Measurements from ENCODE around the gene SORBS1.
"Not testable (repeated sequence)": the region's sequence is repeated elsewhere in the genome, so short reads cannot be mapped to it uniquely, and the experiment has no call there.

The SORBS1 gene

DNA sequence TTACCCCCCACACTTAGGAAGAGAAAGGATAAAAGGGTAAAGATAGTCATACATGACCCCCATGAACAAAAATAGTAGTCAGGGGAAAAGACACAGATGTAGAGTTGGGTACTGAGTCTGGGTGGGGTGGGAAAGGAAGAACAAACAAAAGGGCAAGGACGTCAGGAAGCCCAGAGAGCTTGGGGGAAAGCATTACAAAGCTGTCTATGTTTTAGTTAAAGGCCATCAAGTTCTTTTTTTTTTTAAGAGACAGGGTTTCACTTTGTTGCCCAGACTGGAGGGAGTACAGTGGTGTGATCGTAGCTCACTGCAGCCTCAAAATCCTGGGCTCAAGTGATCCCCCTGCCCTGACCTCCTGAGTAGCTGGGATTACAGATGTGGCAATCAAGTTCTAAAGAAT, 172.0 kb downstream of the SORBS1 start:
- no peak for DNase-seq (ENCODE audit: low read depth in 2 of 2)

DNA sequence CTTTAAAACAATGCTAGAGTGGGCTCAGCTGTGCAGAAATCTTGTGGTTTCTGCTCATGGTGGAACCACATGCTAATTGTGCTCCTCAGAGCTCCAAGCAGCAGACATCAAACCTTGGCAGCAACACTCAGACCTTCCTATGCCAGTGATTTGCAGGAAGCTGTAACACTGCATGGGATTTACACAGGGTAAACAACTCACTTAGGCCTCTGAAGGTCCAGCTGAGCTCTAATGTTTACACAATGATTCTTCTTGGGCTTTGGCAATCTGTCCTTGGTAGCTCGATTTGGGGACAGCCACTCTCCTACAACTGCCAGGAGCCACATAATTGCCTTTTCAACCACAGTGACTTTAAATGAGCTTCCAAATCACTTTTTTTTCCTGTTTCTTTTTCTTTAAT, 172.6 kb downstream of the SORBS1 start:
- no peak for DNase-seq (ENCODE audit: low read depth in 2 of 2)

- DNase-seq (ENCODE audit: low read depth in 2 of 2), result no peak
Measured at GRCh38 chr10:95388109-95388471, 173.1 kb downstream of the SORBS1 start.

- no peak for DNase-seq (ENCODE audit: low read depth in 2 of 2)
Measured at GRCh38 chr10:95384011-95384704, 177.0 kb downstream of the SORBS1 start.

DNA sequence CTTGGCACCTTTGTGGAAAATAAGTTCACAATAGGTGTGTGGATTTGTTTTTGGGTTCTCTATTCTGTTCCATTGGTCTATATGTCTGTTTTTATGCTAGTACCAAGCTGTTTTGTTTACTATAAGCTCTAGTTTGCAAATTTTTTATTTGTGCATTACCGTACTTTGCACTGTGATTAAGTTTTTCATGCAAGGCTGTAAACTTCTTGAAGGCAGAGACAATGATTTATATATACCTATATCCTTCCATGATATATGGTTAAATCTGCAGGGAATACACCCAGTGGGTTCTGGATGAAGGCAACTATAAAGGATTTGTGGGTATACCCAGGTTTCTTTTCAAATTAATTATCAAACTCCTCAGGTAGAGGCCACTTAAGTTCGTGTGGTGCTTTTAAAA, 178.6 kb downstream of the SORBS1 start:
- DNase-seq (ENCODE audit: low read depth in 2 of 2), result no peak

- DNase-seq (ENCODE audit: low read depth in 2 of 2), result no peak
Measured at GRCh38 chr10:95382174-95382573, 179.0 kb downstream of the SORBS1 start.

- no peak for DNase-seq (ENCODE audit: low read depth in 2 of 2)
Measured at GRCh38 chr10:95377950-95378349, 183.2 kb downstream of the SORBS1 start.

- no peak for DNase-seq (ENCODE audit: low read depth in 2 of 2)
Measured at GRCh38 chr10:95375418-95375817, 185.8 kb downstream of the SORBS1 start.

GRCh38 chr10:95374597-95375209, 186.5 kb downstream of the SORBS1 start:
- peak; percentile 11 to 24 for DNase-seq (ENCODE audit: low read depth in 2 of 2)

GRCh38 chr10:95373660-95374059, 187.5 kb downstream of the SORBS1 start:
- no peak for DNase-seq (ENCODE audit: low read depth in 2 of 2)

- no peak for DNase-seq (ENCODE audit: low read depth in 2 of 2)
Measured at GRCh38 chr10:95364342-95364741, 196.8 kb downstream of the SORBS1 start.

- DNase-seq (ENCODE audit: low read depth in 2 of 2), result peak; percentile 51
Measured at GRCh38 chr10:95363303-95363912, 197.8 kb downstream of the SORBS1 start.

GRCh38 chr10:95360122-95360714, 201.0 kb downstream of the SORBS1 start:
- no peak for DNase-seq (ENCODE audit: low read depth in 2 of 2)

DNA sequence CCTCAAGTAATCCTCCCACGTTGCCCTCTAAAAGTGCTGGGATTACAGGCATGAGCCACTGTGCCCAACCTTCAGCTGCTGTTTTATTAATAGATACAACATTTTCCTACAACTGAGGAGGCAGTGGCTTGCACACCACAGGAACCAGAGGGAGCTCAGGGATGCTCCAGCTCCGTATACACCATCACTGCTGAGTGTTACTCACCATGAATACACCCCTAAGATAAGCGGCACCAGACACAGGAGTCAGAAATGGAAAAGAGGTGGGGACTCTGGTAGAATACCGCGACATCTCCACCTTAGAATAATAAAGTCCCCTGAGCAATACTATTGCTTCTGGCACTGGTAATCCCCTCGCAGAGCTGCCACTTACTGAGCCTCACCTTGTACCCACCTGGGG, 201.7 kb downstream of the SORBS1 start:
- no peak for DNase-seq (ENCODE audit: low read depth in 2 of 2)

DNA sequence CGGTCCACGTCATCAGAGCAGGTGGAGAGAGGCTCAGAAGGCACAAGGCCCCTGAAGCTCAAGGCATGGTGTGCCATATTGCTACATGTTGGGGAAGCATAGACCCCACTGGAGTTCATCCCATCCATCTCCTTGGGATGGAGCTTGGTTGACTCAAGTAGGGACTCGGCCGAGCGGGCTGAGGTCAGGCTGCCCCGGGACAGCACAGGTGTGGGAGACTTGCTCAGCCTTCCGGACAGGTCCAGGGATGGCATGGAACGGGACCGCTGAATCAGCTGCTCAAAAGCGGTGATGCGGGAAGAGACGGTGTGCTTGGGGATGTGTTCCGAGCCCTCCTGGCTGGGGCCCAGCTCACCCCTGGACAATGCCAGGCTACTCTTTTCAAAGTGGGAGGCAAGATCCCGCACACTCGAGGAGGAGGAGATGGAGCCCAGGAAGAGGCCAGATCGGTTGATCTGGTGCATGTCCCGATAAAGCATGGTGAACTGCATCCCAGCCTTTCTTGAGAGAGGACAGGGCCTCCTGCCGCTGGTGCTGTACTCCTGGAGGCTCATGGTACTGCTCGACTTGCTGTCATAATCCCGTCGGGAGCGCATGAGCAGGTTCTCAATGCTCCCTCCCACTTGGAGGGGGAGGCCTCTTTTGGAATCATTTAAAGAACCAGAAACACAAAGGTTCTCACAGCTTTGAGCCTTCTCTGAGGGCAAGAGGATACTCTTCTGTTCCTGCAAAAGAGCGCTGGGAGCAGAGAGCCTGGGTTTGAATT, 204.8 kb downstream of the SORBS1 start:
- no peak for DNase-seq (ENCODE audit: low read depth in 2 of 2)

DNA sequence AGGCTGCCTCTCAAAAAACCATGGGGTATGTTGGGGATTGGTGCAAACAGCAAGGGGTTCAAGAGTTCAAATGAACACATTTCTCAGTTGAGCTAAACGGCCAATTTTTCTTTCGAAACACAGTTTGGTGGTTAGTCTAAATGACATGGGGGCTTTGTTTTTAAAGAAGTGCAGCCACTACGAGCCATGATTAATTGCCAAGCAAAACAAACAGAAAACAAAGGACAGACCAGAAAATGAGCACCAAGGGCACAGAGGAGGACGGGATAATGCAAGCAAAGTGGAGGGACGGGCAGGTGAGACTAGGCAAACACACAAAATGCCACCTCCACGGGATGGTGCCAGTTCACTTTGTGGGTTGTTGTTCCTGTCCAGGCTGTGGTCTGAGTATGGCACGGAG, 205.9 kb downstream of the SORBS1 start:
- no peak for DNase-seq (ENCODE audit: low read depth in 2 of 2)

DNA sequence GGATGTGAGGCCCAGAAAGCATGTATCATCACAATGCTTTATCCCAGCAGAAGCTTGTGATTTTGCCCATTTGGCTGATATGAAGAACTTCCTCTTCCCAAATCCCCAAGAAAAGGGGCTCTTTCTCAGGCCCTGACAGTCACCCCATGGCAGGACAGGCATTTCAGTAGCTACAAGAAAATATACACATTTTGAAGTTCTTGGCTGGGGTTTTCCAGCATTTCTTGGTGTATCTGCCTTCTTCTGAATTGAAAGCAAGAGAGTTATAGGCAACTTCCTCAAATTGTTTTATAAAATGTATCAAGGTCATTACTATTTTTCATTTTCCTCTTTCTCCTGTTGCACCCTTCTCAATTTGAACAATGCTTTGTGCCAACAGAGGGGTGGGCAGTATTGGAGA, 207.1 kb downstream of the SORBS1 start:
- DNase-seq (ENCODE audit: low read depth in 2 of 2), result no peak

GRCh38 chr10:95353123-95353522, 208.0 kb downstream of the SORBS1 start:
- DNase-seq (ENCODE audit: low read depth in 2 of 2), result no peak

DNA sequence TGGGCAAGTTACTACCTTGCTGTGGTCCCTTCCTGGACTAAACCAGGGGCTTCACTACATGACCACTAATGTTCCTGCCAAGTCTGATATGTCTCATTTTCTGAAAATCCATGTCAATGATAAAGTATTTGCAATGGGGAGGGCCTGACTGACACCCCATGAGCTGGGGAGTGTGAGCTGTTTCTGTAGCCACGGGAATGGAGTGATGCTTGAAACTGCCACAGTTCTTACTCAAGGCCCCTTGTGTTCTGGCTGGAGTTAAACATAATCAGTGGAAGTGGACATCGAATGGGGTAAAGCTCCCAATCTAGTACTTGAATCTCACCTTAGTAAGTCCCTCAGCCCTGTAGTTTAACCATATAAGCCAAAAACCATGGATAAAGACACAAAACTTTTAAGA, 208.5 kb downstream of the SORBS1 start:
- no peak for DNase-seq (ENCODE audit: low read depth in 2 of 2)

GRCh38 chr10:95350830-95351228, 210.3 kb downstream of the SORBS1 start:
- DNase-seq (ENCODE audit: low read depth in 2 of 2), result no peak

DNA sequence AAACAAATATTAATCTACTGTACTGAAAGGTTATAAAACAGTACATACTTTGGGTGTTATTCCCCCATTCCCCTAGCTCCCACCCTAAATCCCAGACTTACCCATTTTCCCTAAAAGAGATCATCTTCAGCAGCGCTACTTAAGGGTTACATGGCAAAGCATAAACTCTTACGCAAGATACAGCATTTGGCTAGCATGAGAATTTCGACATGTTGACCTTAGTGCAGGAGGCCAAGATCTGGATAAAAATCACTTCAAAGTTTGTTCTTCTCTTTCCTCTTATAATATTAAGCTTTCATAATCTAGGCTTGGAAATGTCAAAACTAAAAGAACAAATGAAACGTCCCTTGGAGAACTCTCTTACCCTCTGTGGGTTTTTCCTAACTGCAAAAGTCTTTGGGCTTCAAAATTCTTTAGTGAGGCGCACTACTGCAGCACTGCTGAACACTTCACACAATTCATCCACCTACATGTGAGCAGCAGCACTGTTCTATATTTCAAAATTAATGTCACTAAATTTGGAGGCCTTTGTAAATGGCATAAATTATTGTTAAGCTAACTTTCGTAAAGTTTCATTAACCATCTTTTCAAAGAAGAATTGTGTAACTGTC, 210.8 kb downstream of the SORBS1 start:
- no peak for DNase-seq (ENCODE audit: low read depth in 2 of 2)

GRCh38 chr10:95347402-95347766, 213.8 kb downstream of the SORBS1 start:
- not testable (repeated sequence) for DNase-seq (ENCODE audit: low read depth in 2 of 2)
